Fibroblast of the conjunctiva (primary cell): Measurements from ENCODE around the gene EGFL6.
"Not testable (repeated sequence)": the region's sequence is repeated elsewhere in the genome, so short reads cannot be mapped to it uniquely, and the experiment has no call there.

Experiments
- DNase-seq: peaks from one replicate; pipeline ENCODE4 v3.0.0-alpha.2; 2010; ENCODE audit warnings: low read depth

Gene EGFL6

DNA sequence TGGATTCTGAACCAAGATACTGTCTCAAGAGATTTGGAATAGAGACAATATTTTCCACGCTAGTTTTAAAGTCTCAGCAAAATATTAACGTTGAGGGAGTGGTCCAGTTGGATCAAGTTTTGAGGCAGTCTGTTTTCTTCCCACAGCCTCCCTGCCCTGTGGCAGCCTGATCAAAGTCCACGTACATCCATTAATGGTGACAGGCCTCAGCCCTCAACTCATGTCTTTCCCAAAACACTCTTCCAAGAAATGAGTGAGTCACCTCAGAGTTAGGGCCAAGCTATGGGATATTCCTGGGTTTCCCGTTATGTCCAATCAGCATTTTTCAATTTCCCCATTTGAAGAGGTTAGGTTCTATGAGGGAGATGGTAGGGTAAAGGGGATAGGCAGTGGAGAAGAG is 28.5 kb downstream of the EGFL6 start:
- no peak for DNase-seq

DNA sequence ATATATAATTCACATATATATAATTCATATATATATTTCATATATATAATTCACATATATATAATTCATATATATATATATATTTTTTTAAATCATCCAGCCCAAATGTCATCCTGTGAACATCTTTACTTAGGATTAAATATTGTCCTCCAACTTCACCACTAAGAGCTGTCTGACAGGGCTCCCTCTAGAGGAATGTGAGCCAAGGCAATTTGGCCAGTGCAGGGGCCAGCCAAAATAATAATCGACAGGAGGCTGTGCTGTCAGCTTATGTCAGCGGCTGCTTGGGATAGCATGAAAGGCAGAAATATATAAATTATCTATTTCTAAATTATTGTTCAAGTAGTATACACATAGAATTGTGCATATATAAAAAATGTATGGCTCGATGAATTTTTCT is 29.5 kb downstream of the EGFL6 start:
- DNase-seq: no peak

- no peak for DNase-seq
These were observed 30.1 kb downstream of the EGFL6 start for GRCh38 chrX:13599491-13599890.

- DNase-seq: no peak
These were observed 36.2 kb downstream of the EGFL6 start for GRCh38 chrX:13605611-13606010.

- DNase-seq: no peak
These were observed 38.1 kb downstream of the EGFL6 start for GRCh38 chrX:13607331-13607995.

- DNase-seq: no peak
These were observed 38.6 kb downstream of the EGFL6 start for GRCh38 chrX:13607996-13608365.

DNA sequence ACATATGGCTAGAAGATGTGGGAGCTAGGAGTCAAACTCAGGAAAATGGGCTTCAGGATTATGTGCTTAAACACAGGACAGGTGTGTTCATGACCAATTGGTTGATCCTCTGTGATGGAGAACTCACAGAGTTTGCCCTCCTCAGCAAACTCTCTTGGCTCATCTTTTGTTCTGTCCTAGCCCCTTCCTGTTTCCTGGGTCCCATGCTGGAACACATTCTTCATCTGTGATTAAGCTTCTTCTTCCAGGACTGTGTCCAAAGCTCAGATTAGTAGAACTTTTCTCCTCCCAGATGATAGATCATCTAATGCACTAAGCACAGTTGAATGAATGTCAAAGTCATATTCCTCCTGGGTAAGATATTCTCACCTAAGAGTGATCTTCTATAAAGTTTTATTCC is 44.8 kb downstream of the EGFL6 start:
- no peak for DNase-seq

DNA sequence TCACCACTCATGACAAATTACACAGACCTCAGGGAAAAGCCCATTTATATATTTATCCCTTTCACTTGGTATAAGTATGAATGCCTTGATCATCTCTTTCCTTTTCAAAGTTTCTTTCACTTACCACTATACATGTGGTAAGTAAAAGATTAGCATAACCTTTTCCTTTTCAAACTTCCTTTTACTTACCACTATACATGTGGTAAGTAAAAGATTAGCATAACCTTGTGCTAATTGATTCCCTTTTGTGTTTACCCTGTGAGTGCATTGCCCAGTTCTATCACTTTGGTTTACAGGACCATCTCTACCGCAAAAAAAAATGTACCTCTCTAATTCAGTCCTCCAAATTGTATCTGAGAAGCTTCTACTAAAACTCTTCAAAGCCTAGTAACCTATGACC is 50.8 kb downstream of the EGFL6 start:
- DNase-seq: no peak

- no peak for DNase-seq
These were observed 53.1 kb downstream of the EGFL6 start for GRCh38 chrX:13622401-13622964.

GRCh38 chrX:13627306-13627705 is 57.9 kb downstream of the EGFL6 start:
- DNase-seq: no peak

GRCh38 chrX:13637224-13637623 is 67.8 kb downstream of the EGFL6 start:
- not testable (repeated sequence) for DNase-seq

GRCh38 chrX:13638021-13638420 is 68.6 kb downstream of the EGFL6 start:
- DNase-seq: no peak

- no peak for DNase-seq
These were observed 69.4 kb downstream of the EGFL6 start for GRCh38 chrX:13638826-13639225.

GRCh38 chrX:13641684-13642083 is 72.3 kb downstream of the EGFL6 start:
- DNase-seq: not testable (repeated sequence)

- DNase-seq: no peak
These were observed 76.2 kb downstream of the EGFL6 start for GRCh38 chrX:13645464-13646153.

DNA sequence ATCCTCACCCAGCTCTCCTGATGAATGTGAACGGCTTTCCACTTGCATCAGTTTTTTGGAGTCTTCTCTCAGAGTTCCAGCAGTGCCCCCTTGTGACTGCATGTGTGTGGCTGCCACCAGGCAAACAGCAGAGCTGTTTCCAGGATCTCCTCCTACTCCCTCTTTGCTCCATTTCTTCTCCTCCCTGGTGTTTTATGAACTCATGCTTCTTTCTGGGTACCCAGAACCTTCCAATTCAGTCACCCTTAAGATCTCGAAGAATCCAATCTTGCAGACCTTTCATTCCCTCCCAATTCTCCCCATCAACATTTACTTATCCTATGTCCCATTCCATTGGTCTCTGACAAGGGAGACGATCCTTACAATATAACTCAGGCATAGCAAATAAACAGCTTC is 76.8 kb downstream of the EGFL6 start:
- DNase-seq: peak; percentile 58

DNA sequence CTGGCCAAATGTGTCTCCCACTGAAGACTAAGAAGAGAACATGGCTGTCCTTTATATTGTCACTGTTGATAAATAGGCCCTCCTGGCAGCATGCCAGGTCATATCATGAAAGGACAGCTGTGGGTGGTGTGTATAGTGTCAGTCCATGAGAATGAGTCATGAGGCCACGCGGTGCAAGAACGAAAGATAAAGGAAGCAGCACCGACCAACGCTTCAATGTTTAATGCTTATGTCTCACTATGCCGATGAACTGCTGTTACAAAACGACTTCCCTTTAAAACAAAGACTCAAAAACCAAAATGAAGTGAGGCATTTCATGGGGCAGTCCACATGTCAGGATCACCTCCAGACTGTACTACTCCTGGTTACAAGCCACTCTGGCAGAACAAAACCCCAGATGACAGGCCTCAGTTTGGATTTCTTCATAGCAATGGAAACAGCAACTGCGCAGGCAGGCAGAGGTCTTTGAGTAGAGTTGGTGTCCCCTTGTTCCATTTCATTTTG is 78.4 kb downstream of the EGFL6 start:
- DNase-seq: no peak

DNA sequence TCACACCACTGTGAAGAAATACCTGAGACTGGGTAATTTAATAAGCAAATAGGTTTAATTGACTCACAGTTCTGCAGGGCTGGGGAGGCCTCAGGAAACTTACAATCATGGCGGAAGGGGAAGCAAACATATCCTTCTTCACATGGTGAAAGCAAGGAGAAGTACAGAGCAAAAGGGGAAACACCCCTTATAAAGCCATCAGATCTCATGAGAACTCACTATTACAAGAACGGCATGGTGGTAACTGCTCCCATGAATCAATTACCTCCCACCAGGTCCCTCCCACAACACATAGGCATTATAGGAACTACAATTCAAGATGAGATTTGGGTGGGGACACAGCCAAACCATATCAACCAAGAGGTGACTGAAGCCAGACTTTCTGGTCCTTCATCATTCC is 78.9 kb downstream of the EGFL6 start:
- not testable (repeated sequence) for DNase-seq

DNA sequence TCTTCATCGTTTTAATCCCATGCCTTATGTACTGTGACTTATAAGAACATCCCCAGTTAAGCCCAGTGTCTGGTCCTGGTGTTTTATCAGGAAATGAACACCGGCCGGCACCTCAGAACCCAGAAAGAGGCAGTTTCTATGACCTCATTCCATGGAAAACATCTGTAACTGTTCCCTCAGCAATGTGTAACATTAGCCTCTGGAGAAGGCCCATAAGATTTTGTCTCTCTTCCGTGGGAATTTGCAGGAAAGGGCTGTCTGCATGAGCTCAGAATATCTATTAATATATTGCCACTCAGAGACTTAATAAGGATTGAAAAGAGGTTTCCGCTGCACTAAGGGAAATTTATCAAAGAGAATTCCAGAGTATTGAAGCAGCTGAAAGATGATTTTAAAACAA is 80.4 kb downstream of the EGFL6 start:
- no peak for DNase-seq

GRCh38 chrX:13650318-13650717 is 80.9 kb downstream of the EGFL6 start:
- DNase-seq: no peak

DNA sequence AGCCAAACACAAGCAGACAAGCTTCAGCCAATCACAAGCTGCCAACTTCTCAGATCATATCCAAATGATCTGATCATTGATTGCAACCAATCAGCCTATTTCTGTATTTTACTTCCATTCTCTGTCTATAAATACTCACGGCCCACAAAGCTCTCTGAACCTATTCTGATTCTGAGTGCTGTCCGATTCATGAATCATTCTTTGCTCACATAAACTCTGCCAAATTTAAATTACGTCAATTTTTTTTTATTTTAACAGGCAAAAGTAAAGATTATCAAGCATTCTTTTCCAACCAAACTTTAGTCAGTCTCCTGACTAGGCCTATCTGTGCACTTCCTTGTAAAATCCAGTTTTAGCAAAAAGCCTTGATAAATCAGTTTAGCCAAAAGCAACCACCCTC is 81.7 kb downstream of the EGFL6 start:
- no peak for DNase-seq

GRCh38 chrX:13652287-13652793 is 82.9 kb downstream of the EGFL6 start:
- DNase-seq: peak; percentile 75
